ENCODE measurements around the gene MRPS12. TPM values are rescaled to one million over a fixed set of nuclear protein-coding genes. Genes with fewer than 3 reads are reported as not detected.
A peak's percentile ranks its signal among the peaks of the same experiment; 100 is the strongest.
"Not testable (repeated sequence)": the region's sequence is repeated elsewhere in the genome, so short reads cannot be mapped to it uniquely, and the experiment has no call there.

MRPS12 gene
- total RNA-seq, 4 donors from 2014 or later: 29.8 to 56.1 (median 35.6) TPM

GRCh38 chr19:38932425-38933179 lies 1.9 kb downstream of the MRPS12 start:
- Histone ChIP-seq H3K4me1 (peaks cover 0 to 15% (median 7%) of the 10 kb centered on the region in 4 donors), H3K27ac (no peak overlapping the region), H3K36me3 (peaks cover 0 to 17% (median 0%) of the 10 kb centered on the region in 3 donors), H3K9me3 (peaks cover 0 to 3% (median 0%) of the 10 kb centered on the region in 4 donors), H3K27me3 (no peaks in the 10 kb centered on the region), H3K4me3 (no peak overlapping the region)
- no peak for TF ChIP-seq POLR2A (IDR thresholded peaks at IDR 0.05)
- TF ChIP-seq CTCF (IDR thresholded peaks at IDR 0.05): peak in 5 of 6 experiments; percentile 5 to 37 (median 31)
- peak in 2 of 3 donors; percentile 38 to 63 for DNase-seq

GRCh38 chr19:38933544-38933943 lies 2.8 kb downstream of the MRPS12 start:
- Histone ChIP-seq H3K4me3 (no peak overlapping the region), H3K27me3 (no peaks in the 10 kb centered on the region), H3K36me3 (peaks cover 0 to 17% (median 0%) of the 10 kb centered on the region in 3 donors), H3K4me1 (peaks cover 0 to 15% (median 7%) of the 10 kb centered on the region in 4 donors), H3K9me3 (peaks cover 0 to 3% (median 0%) of the 10 kb centered on the region in 4 donors), H3K27ac (no peak overlapping the region)
- TF ChIP-seq POLR2A (IDR thresholded peaks at IDR 0.05): no peak
- no peak for TF ChIP-seq CTCF (IDR thresholded peaks at IDR 0.05)
- no peak for DNase-seq

- Histone ChIP-seq H3K9me3 (peaks cover 0 to 3% (median 0%) of the 10 kb centered on the region in 4 donors), H3K36me3 (no peaks in the 10 kb centered on the region), H3K27ac (no peak overlapping the region), H3K27me3 (no peaks in the 10 kb centered on the region), H3K4me3 (no peak overlapping the region), H3K4me1 (no peaks in the 10 kb centered on the region)
- no peak for TF ChIP-seq CTCF (IDR thresholded peaks at IDR 0.05)
- TF ChIP-seq POLR2A (IDR thresholded peaks at IDR 0.05): no peak
- DNase-seq: no peak
Measured at GRCh38 chr19:38939957-38940356, 9.2 kb downstream of the MRPS12 start.

GRCh38 chr19:38941466-38941865 lies 10.7 kb downstream of the MRPS12 start:
- not testable (repeated sequence) for H3K4me3 ChIP-seq, H3K27me3 ChIP-seq, H3K9me3 ChIP-seq, H3K36me3 ChIP-seq, DNase-seq, H3K4me1 ChIP-seq, H3K27ac ChIP-seq

GRCh38 chr19:38941979-38942378 lies 11.2 kb downstream of the MRPS12 start:
- Histone ChIP-seq H3K27ac (no peak overlapping the region), H3K27me3 (no peaks in the 10 kb centered on the region), H3K4me1 (no peaks in the 10 kb centered on the region), H3K36me3 (no peaks in the 10 kb centered on the region), H3K4me3 (no peak overlapping the region), H3K9me3 (no peaks in the 10 kb centered on the region)
- DNase-seq: no peak
- TF ChIP-seq CTCF (IDR thresholded peaks at IDR 0.05) (no peak), POLR2A (IDR thresholded peaks at IDR 0.05) (no peak)

GRCh38 chr19:38942471-38943181 lies 11.9 kb downstream of the MRPS12 start:
- DNase-seq: no peak
- Histone ChIP-seq H3K36me3 (no peaks in the 10 kb centered on the region), H3K4me3 (no peak overlapping the region), H3K4me1 (no peaks in the 10 kb centered on the region), H3K27me3 (no peaks in the 10 kb centered on the region), H3K9me3 (no peaks in the 10 kb centered on the region), H3K27ac (no peak overlapping the region)
- TF ChIP-seq CTCF (IDR thresholded peaks at IDR 0.05) (no peak), POLR2A (IDR thresholded peaks at IDR 0.05) (no peak)
